VCaP (cell line): ENCODE results near the gene RPS6KA2.

Source experiments
- H3K27ac ChIP-seq: fragments of 450-650 bp; 2 replicates; pipeline ENCODE4 v1.5.1; 2017
- TF ChIP-seq, protein P1 (sequence below): fragments of 450-650 bp; conservative IDR thresholded peaks from 2 replicates; pipeline ENCODE4 v1.5.1; 2017; ENCODE audit warnings: mild to moderate bottlenecking, moderate library complexity

Gene RPS6KA2

DNA sequence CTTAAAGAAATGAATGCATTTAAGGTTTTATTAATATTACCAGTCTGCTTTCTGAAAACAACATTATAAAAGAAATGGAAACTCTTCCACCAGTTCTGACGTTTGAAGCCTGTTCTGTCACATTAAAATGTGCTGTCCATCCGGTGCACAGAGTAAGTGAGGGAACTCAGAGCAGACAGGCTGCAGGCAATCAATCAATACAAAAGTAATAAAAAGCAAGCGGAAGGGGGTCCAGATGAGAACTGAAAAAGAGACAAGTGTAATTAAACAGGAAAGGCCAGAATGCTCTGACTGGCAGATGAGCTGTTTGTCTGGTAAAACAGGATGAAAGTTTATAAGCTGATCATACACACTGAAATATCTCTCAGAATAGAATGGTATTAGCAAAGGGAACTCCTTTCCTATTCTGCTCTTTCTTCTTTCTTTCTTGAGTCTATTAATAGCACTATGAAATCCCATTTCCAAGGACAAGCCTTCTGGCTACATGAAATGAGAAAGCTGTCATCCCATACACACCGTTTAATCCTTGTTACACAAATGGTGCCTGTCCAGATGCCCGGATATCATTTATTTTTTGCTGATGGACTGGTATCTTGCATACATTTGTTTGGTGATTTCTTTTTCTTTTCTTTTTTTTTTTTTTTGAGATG, 134.8 kb downstream of the RPS6KA2 start:
- H3K27ac ChIP-seq, result no peak overlapping the region; the same call in 1 of the 2 replicates
- TF ChIP-seq, protein P1, sequence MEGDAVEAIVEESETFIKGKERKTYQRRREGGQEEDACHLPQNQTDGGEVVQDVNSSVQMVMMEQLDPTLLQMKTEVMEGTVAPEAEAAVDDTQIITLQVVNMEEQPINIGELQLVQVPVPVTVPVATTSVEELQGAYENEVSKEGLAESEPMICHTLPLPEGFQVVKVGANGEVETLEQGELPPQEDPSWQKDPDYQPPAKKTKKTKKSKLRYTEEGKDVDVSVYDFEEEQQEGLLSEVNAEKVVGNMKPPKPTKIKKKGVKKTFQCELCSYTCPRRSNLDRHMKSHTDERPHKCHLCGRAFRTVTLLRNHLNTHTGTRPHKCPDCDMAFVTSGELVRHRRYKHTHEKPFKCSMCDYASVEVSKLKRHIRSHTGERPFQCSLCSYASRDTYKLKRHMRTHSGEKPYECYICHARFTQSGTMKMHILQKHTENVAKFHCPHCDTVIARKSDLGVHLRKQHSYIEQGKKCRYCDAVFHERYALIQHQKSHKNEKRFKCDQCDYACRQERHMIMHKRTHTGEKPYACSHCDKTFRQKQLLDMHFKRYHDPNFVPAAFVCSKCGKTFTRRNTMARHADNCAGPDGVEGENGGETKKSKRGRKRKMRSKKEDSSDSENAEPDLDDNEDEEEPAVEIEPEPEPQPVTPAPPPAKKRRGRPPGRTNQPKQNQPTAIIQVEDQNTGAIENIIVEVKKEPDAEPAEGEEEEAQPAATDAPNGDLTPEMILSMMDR, result no peak

GRCh38 chr6:166490671-166491500, 136.2 kb downstream of the RPS6KA2 start:
- H3K27ac ChIP-seq, result no peak overlapping the region
- TF ChIP-seq, protein P1, result no peak

GRCh38 chr6:166489301-166490155, 137.5 kb downstream of the RPS6KA2 start:
- TF ChIP-seq, protein P1, result no peak
- H3K27ac ChIP-seq, result no peak overlapping the region

DNA sequence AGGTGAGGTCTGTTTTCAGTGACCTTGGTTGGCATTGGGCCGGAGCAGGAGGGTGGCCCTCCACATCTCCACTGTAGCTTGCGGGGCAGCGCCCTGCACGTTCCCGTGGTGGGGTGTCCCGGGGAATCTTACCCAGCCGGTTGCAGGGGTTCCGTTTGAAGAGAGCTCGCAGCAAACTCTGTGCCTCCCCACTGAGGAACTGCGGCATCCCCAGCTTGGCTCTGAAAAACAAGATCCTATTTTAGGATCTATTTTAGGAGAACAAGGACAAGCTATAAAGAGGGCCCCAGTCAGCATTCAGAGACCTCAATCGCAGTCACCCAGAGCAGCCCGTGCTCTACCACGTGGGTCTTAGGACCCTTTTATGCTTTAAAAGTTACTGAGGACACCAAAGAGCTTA, 138.3 kb downstream of the RPS6KA2 start:
- no peak overlapping the region for H3K27ac ChIP-seq
- TF ChIP-seq, protein P1, result no peak

- H3K27ac ChIP-seq, result no peak overlapping the region
- TF ChIP-seq, protein P1, result no peak
These were observed 138.9 kb downstream of the RPS6KA2 start for GRCh38 chr6:166488076-166488685.

DNA sequence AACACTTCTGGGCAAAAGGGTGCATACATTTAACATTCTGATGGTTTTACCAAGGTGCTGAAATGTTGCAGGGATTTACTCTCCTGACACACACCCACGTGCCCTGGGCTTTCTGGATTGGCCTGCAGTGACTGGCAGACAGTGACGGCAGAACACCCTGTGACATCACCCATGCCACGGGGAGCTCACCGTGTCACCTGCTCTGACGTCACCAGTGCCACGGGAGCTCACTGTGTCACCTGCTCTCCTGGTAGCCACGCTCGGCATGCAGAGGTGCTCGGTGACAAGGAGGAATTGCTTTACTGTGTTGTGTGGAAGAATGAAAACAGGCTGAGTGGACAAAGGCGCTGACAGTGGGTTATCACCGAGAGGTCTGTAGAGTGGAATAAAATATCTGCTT, 139.9 kb downstream of the RPS6KA2 start:
- TF ChIP-seq, protein P1, result no peak
- H3K27ac ChIP-seq, result no peak overlapping the region
